OCI-LY3 (cell line): Measurements from ENCODE around the gene PLAC8L1.

ENCODE experiments used
- H2AFZ ChIP-seq: fragments of 200-600, 300-600 bp; shearing (Covaris generic); 2 replicates; pipeline ENCODE4 v1.6.0; 2014; ENCODE audit warnings: antibody characterized with exemption, low read depth, low read length
- H3K27ac ChIP-seq: fragments of 200-600, 300-600 bp; sonication (generic); 2 replicates; pipeline ENCODE4 v1.5.1; 2014; ENCODE audit warnings: mild to moderate bottlenecking, low read length, moderate library complexity, mixed read lengths
- H3K27me3 ChIP-seq: fragments of 200-600, 300-600 bp; sonication (generic); 2 replicates; pipeline ENCODE4 v1.6.1; 2014; ENCODE audit warnings: low read depth, low read length, mixed read lengths
- H3K36me3 ChIP-seq: fragments of 200-600, 300-600 bp; sonication (generic); replicated peaks from 2 replicates; pipeline ENCODE3; 2014; ENCODE audit warnings: low read depth, low read length, mixed read lengths
- H3K4me1 ChIP-seq: fragments of 300-600, 200-600 bp; sonication (generic); 2 replicates; pipeline ENCODE4 v1.6.1; 2014; ENCODE audit warnings: low read length, mixed read lengths
- H3K4me2 ChIP-seq: fragments of 200-600, 300-600 bp; sonication (generic); 2 replicates; pipeline ENCODE4 v1.6.1; 2014; ENCODE audit warnings: low read length, mixed read lengths
- H3K4me3 ChIP-seq: fragments of 300-600, 200-600 bp; sonication (generic); 2 replicates; pipeline ENCODE4 v1.5.1; 2014; ENCODE audit warnings: antibody characterized with exemption, mild to moderate bottlenecking, low read length, moderate library complexity
- H3K79me2 ChIP-seq: fragments of 300-600, 200-600 bp; shearing (Covaris generic); 2 replicates; pipeline ENCODE4 v1.6.1; 2014; ENCODE audit warnings: mild to moderate bottlenecking, low read length, mixed read lengths
- H3K9ac ChIP-seq: fragments of 300-600, 200-600 bp; shearing (Covaris generic); 2 replicates; pipeline ENCODE4 v1.6.0; 2014; ENCODE audit warnings: mild to moderate bottlenecking, low read length, moderate library complexity
- H3K9me3 ChIP-seq: fragments of 200-600, 300-600 bp; shearing (Covaris generic); 2 replicates; pipeline ENCODE4 v1.6.1; 2014; ENCODE audit warnings: low read length, mixed read lengths; ENCODE audit not compliant: insufficient read depth
- H4K20me1 ChIP-seq: fragments of 200-600, 300-600 bp; sonication (generic); 2 replicates; pipeline ENCODE4 v1.6.1; 2016; ENCODE audit warnings: low read length, mixed read lengths; ENCODE audit not compliant: insufficient read depth
- CTCF ChIP-seq: fragments of 200-600, 300-600 bp; sonication (generic); IDR thresholded peaks from 2 replicates; pipeline ENCODE4 v1.5.1; 2014; ENCODE audit warnings: antibody characterized with exemption, low read length, low read depth
- EZH2phosphoT487 ChIP-seq: fragments of 200-600 bp; shearing (Covaris generic); IDR thresholded peaks from 2 replicates; pipeline ENCODE4 v1.6.1; 2018; ENCODE audit warnings: antibody characterized with exemption, mixed run types, low read depth

The PLAC8L1 gene

GRCh38 chr5:146068206-146068605, 37.2 kb downstream of the PLAC8L1 start:
- H3K4me2 ChIP-seq, result no peak overlapping the region
- H3K9ac ChIP-seq, result no peak overlapping the region
- 0 out of 2 replicates have a peak, but pooled peaks cover 5% of the 10 kb centered on the region for H3K27me3 ChIP-seq
- no peak overlapping the region for H2AFZ ChIP-seq
- no peaks in the 10 kb centered on the region for H4K20me1 ChIP-seq
- no peaks in the 10 kb centered on the region for H3K9me3 ChIP-seq
- H3K79me2 ChIP-seq, result no peaks in the 10 kb centered on the region
- H3K27ac ChIP-seq, result no peak overlapping the region
- no peak for TF ChIP-seq EZH2phosphoT487
- TF ChIP-seq CTCF, result no peak
- 0 out of 2 replicates have a peak, but pooled peaks cover 5% of the 10 kb centered on the region for H3K4me1 ChIP-seq
- H3K4me3 ChIP-seq, result no peak overlapping the region
- H3K36me3 ChIP-seq, result no peaks in the 10 kb centered on the region

GRCh38 chr5:146066968-146067367, 38.4 kb downstream of the PLAC8L1 start:
- Histone ChIP-seq H3K79me2 (no peaks in the 10 kb centered on the region), H3K9me3 (no peaks in the 10 kb centered on the region), H3K36me3 (no peaks in the 10 kb centered on the region), H4K20me1 (no peaks in the 10 kb centered on the region), H3K27ac (no peak overlapping the region), H3K27me3 (0 out of 2 replicates have a peak, but pooled peaks cover 5% of the 10 kb centered on the region), H3K4me1 (0 out of 2 replicates have a peak, but pooled peaks cover 5% of the 10 kb centered on the region), H3K4me3 (no peak overlapping the region), H3K4me2 (no peak overlapping the region), H2AFZ (no peak overlapping the region), H3K9ac (no peak overlapping the region)
- TF ChIP-seq CTCF, result no peak
- TF ChIP-seq EZH2phosphoT487, result no peak

GRCh38 chr5:146060221-146060585, 45.2 kb downstream of the PLAC8L1 start:
- Histone ChIP-seq H3K4me1 (no peaks in the 10 kb centered on the region), H3K36me3 (no peaks in the 10 kb centered on the region)
- TF ChIP-seq EZH2phosphoT487 (no peak), CTCF (no peak)

GRCh38 chr5:146059460-146060220, 45.7 kb downstream of the PLAC8L1 start:
- no peaks in the 10 kb centered on the region for H3K9me3 ChIP-seq
- no peak overlapping the region for H2AFZ ChIP-seq
- H4K20me1 ChIP-seq, result no peaks in the 10 kb centered on the region
- H3K4me1 ChIP-seq, result no peaks in the 10 kb centered on the region
- no peak overlapping the region for H3K4me3 ChIP-seq
- H3K79me2 ChIP-seq, result no peaks in the 10 kb centered on the region
- no peak overlapping the region for H3K4me2 ChIP-seq
- no peaks in the 10 kb centered on the region for H3K36me3 ChIP-seq
- H3K9ac ChIP-seq, result no peak overlapping the region
- TF ChIP-seq EZH2phosphoT487 (no peak), CTCF (no peak)
- H3K27me3 ChIP-seq, result peaks cover 8% of the 10 kb centered on the region; the same call in 1 of the 2 replicates
- no peak overlapping the region for H3K27ac ChIP-seq

More at GRCh38 chr5:146060221-146060585, 45.2 kb downstream of the PLAC8L1 start:
- H3K27me3 ChIP-seq, result peaks cover 8% of the 10 kb centered on the region; the same call in 1 of the 2 replicates
- H3K9ac ChIP-seq, result no peak overlapping the region
- no peaks in the 10 kb centered on the region for H3K79me2 ChIP-seq
- no peak overlapping the region for H3K4me2 ChIP-seq
- H4K20me1 ChIP-seq, result no peaks in the 10 kb centered on the region
- no peak overlapping the region for H3K27ac ChIP-seq
- no peak overlapping the region for H2AFZ ChIP-seq
- H3K9me3 ChIP-seq, result no peaks in the 10 kb centered on the region
- no peak overlapping the region for H3K4me3 ChIP-seq
